H1 (cell line): Measurements from ENCODE around the gene CDRT4. TPM values are rescaled to one million over a fixed set of nuclear protein-coding genes. Genes with fewer than 3 reads are reported as not detected.

ENCODE experiments used
- CTCF ChIA-PET: fragments of 300-600 bp; sonication (Branson Sonifier 250); formaldehyde crosslinking; loops from one replicate; lab custom pipeline; 2021; ENCODE audit not compliant: partially characterized antibody; lab: Charles Lee
- POLR2A ChIA-PET: fragments of 300-600 bp; sonication (Branson Sonifier 250); formaldehyde crosslinking; loops from one replicate; lab custom pipeline; 2021; ENCODE audit warnings: inconsistent platforms; ENCODE audit not compliant: partially characterized antibody; lab: Charles Lee
- DNase-seq, 2 experiments: peaks; one replicate each; pipeline versions ENCODE4 v3.0.0 to v3.0.0-alpha.2; 2010 to 2022; ENCODE audit warnings: low spot score in 2 of 2, low read depth in 1 of 2, mixed read lengths in 1 of 2
- FAIRE-seq: peaks from 2 replicates; lab custom pipeline; 2011; peaks lifted over from hg19 to GRCh38; lab: Jason Lieb, UNC
- H2AFZ ChIP-seq: 2 replicates; pipeline ENCODE4 v1.8.1; 2012; ENCODE audit warnings: low read length, inconsistent platforms
- H2AK5ac ChIP-seq: 2 replicates; pipeline ENCODE4 v1.6.1; 2013; ENCODE audit warnings: low read depth, low read length
- H2BK120ac ChIP-seq: replicated peaks from 2 replicates; pipeline ENCODE3; 2013; ENCODE audit warnings: low read depth, low read length, inconsistent platforms
- H2BK12ac ChIP-seq: 2 replicates; pipeline ENCODE4 v1.6.1; 2013; ENCODE audit warnings: low read depth, low read length
- H2BK15ac ChIP-seq: 2 replicates; pipeline ENCODE4 v1.6.1; 2013; ENCODE audit warnings: low read length
- H2BK20ac ChIP-seq: 2 replicates; pipeline ENCODE4 v1.6.1; 2013; ENCODE audit warnings: low read length
- H2BK5ac ChIP-seq: 2 replicates; pipeline ENCODE4 v1.6.1; 2013; ENCODE audit warnings: low read depth, low read length
- H3K14ac ChIP-seq: 2 replicates; pipeline ENCODE4 v1.6.1; 2013; ENCODE audit warnings: inconsistent platforms; ENCODE audit not compliant: insufficient read length
- H3K18ac ChIP-seq: 2 replicates; pipeline ENCODE4 v1.6.1; 2013; ENCODE audit warnings: low read length; ENCODE audit errors: extremely low read depth
- H3K23ac ChIP-seq: 2 replicates; pipeline ENCODE4 v1.6.1; 2013; ENCODE audit warnings: inconsistent platforms; ENCODE audit not compliant: insufficient read length
- H3K23me2 ChIP-seq: 2 replicates; pipeline ENCODE4 v1.6.1; 2013; ENCODE audit warnings: low read depth, low read length
- H3K27ac ChIP-seq: 2 replicates; pipeline ENCODE4 v1.6.1; 2011; ENCODE audit warnings: low read depth, low read length, inconsistent platforms
- H3K27me3 ChIP-seq, 4 experiments: replicated peaks in 1 of 4; 1 replicate in 1 of 4; 2 replicates in 3 of 4; pipeline versions ENCODE4 v1.6.1 to v1.8.1; 2011 to 2013; ENCODE audit warnings: low read length in 3 of 4, mild to moderate bottlenecking in 3 of 4, inconsistent platforms in 2 of 4, mixed read lengths in 2 of 4, moderate library complexity in 1 of 4; ENCODE audit not compliant: control insufficient read depth in 3 of 4, insufficient read depth in 3 of 4; ENCODE audit errors: extremely low read depth in 1 of 4
- H3K36me3 ChIP-seq, 4 experiments: 2 replicates each; pipeline versions ENCODE4 v1.6.1 to v1.8.1; 2011 to 2013; ENCODE audit warnings: mild to moderate bottlenecking in 4 of 4, low read length in 3 of 4, moderate library complexity in 2 of 4, control low read depth in 1 of 4, inconsistent platforms in 1 of 4; ENCODE audit not compliant: insufficient read depth in 4 of 4, control insufficient read depth in 2 of 4
- H3K4ac ChIP-seq: replicated peaks from 2 replicates; pipeline ENCODE3; 2013; ENCODE audit warnings: low read length, low read depth, mixed read lengths, inconsistent platforms; ENCODE audit not compliant: insufficient read length
- H3K4me1 ChIP-seq, 4 experiments: replicated peaks in 1 of 4; 1 replicate in 1 of 4; 2 replicates in 3 of 4; pipeline versions ENCODE4 v1.6.1 to v1.8.1; 2011 to 2013; ENCODE audit warnings: low read length in 3 of 4, inconsistent platforms in 2 of 4, mixed read lengths in 1 of 4; ENCODE audit not compliant: insufficient read depth in 4 of 4, control insufficient read depth in 3 of 4
- H3K4me2 ChIP-seq, 2 experiments: 2 replicates each; pipeline versions ENCODE4 v1.6.1 to v1.8.1; 2011 to 2013; ENCODE audit warnings: low read depth in 2 of 2, low read length in 2 of 2, control low read depth in 1 of 2, inconsistent platforms in 1 of 2, mild to moderate bottlenecking in 1 of 2; ENCODE audit not compliant: insufficient read depth in 1 of 2
- H3K4me3 ChIP-seq, 4 experiments: fragments of 200-600, 300-600 bp in 1 of 4; sonication (generic), shearing (Covaris generic), sonication (Bioruptor Twin) in 1 of 4; 2 replicates each; pipeline versions ENCODE4 v1.5.1 to v1.8.1; 2011 to 2016; ENCODE audit warnings: low read length in 4 of 4, low read depth in 3 of 4, control low read depth in 2 of 4, inconsistent platforms in 2 of 4, mild to moderate bottlenecking in 2 of 4, mixed read lengths in 1 of 4, moderate library complexity in 1 of 4; ENCODE audit not compliant: insufficient read depth in 2 of 4; ENCODE audit errors: extremely low read depth in 1 of 4
- H3K56ac ChIP-seq: replicated peaks from 2 replicates; pipeline ENCODE3; 2013; ENCODE audit warnings: low read depth, mild to moderate bottlenecking, mixed read lengths, low read length, inconsistent platforms; ENCODE audit not compliant: insufficient read length
- H3K79me1 ChIP-seq: 2 replicates; pipeline ENCODE4 v1.6.1; 2013; ENCODE audit warnings: low read depth, low read length, control low read depth
- H3K79me2 ChIP-seq, 2 experiments: 2 replicates each; pipeline versions ENCODE4 v1.6.1 to v1.8.1; 2012 to 2013; ENCODE audit warnings: low read length in 2 of 2, mild to moderate bottlenecking in 2 of 2, inconsistent platforms in 1 of 2; ENCODE audit not compliant: insufficient read depth in 2 of 2, control insufficient read depth in 1 of 2
- H3K9ac ChIP-seq, 4 experiments: replicated peaks in 1 of 4; 1 replicate in 1 of 4; 2 replicates in 3 of 4; pipeline versions ENCODE4 v1.6.1 to v1.8.1; 2011 to 2013; ENCODE audit warnings: low read depth in 3 of 4, low read length in 3 of 4, control low read depth in 2 of 4, mild to moderate bottlenecking in 2 of 4, moderate library complexity in 2 of 4, inconsistent platforms in 1 of 4; ENCODE audit errors: extremely low read depth in 1 of 4
- H3K9me3 ChIP-seq, 2 experiments: 2 replicates each; pipeline versions ENCODE4 v1.6.1 to v1.8.1; 2012 to 2013; ENCODE audit warnings: mild to moderate bottlenecking in 2 of 2, moderate library complexity in 2 of 2, control low read depth in 1 of 2, inconsistent platforms in 1 of 2, low read depth in 1 of 2, low read length in 1 of 2, mixed read lengths in 1 of 2; ENCODE audit not compliant: insufficient read depth in 2 of 2
- H4K20me1 ChIP-seq, 2 experiments: replicated peaks in 1 of 2; 2 replicates each; pipeline versions ENCODE3 to v1.8.1; 2011 to 2013; ENCODE audit warnings: inconsistent platforms in 2 of 2, low read length in 2 of 2, mild to moderate bottlenecking in 1 of 2; ENCODE audit not compliant: insufficient read depth in 2 of 2, control insufficient read depth in 1 of 2
- H4K5ac ChIP-seq: 2 replicates; pipeline ENCODE4 v1.6.1; 2013; ENCODE audit warnings: low read length, low read depth, mixed read lengths, inconsistent platforms; ENCODE audit not compliant: insufficient read length
- H4K8ac ChIP-seq: 2 replicates; pipeline ENCODE4 v1.8.0; 2013; ENCODE audit warnings: mild to moderate bottlenecking, moderate library complexity, low read length, inconsistent platforms; ENCODE audit not compliant: insufficient read depth; ENCODE audit errors: extremely low read depth
- H4K91ac ChIP-seq: replicated peaks from 2 replicates; pipeline ENCODE3; 2013; ENCODE audit warnings: low read length, mixed read lengths, inconsistent platforms; ENCODE audit not compliant: insufficient read length
- BACH1 ChIP-seq: IDR thresholded peaks from 2 replicates; pipeline ENCODE4 v1.6.1; 2012; ENCODE audit warnings: low read length, improper control_type of control experiment
- CBX5 ChIP-seq: fragments of 300-800, 300-1000 bp; sonication (generic); IDR thresholded peaks from 2 replicates; pipeline ENCODE4 v1.7.1; 2016; ENCODE audit warnings: antibody characterized with exemption, low read length, low read depth
- NANOG ChIP-seq: IDR thresholded peaks from 2 replicates; pipeline ENCODE4 v1.6.1; 2011; ENCODE audit warnings: low read length, low read depth, mild to moderate bottlenecking, inconsistent platforms; ENCODE audit not compliant: insufficient read depth, poor library complexity, severe bottlenecking
- POLR2AphosphoS5 ChIP-seq: IDR thresholded peaks from 2 replicates; pipeline ENCODE4 v1.6.1; 2011; ENCODE audit warnings: low read depth, low read length
- RBBP5 ChIP-seq: IDR thresholded peaks from 2 replicates; pipeline ENCODE4 v1.7.1; 2012; ENCODE audit warnings: low read depth, mild to moderate bottlenecking, inconsistent platforms, low read length, moderate library complexity, borderline replicate concordance
- SP2 ChIP-seq: IDR thresholded peaks from 2 replicates; pipeline ENCODE4 v1.6.1; 2012; ENCODE audit warnings: mild to moderate bottlenecking, low read length, inconsistent platforms
- TCF12 ChIP-seq: IDR thresholded peaks from 2 replicates; pipeline ENCODE4 v1.6.1; 2011; ENCODE audit warnings: low read depth, mild to moderate bottlenecking, low read length
- YY1 ChIP-seq: IDR thresholded peaks from 2 replicates; pipeline ENCODE4 v1.6.1; 2011; ENCODE audit warnings: low read depth, mild to moderate bottlenecking, low read length
- WGBS, 2 experiments: shearing (Covaris generic) in 1 of 2; methylation state at CpG; one replicate each; pipeline versions ENCODE4 v1.1.6 to v1.1.7; 2013 to 2015; ENCODE audit warnings: low lambda C conversion rate in 2 of 2, mixed read lengths in 2 of 2, inconsistent platforms in 1 of 2, low coverage in 1 of 2, missing lambda C conversion rate in 1 of 2; ENCODE audit not compliant: insufficient replicate concordance in 2 of 2, insufficient coverage in 1 of 2, insufficient read length in 1 of 2; ENCODE audit errors: extremely low coverage in 1 of 2, missing lambda C conversion rate in 1 of 2; 5-methylcytosine and 5-hydroxymethylcytosine counted together
- polyA plus RNA-seq, 7 experiments: library from polyadenylated mRNA; depleted of rRNA in 3 of 7; stranded (reverse) in 5 of 7; unstranded in 2 of 7; fragments of >200 nt in 5 of 7; fragments of 200-250 nt in 2 of 7; gene quantifications; 1 replicate in 5 of 7; 2 replicates in 1 of 7; 4 replicates in 1 of 7; pipeline versions ENCODE4 v1.2.1 to v1.2.3, GENCODE V29; 2011 to 2013; ENCODE audit warnings: missing spikeins in 2 of 7, mixed read lengths in 2 of 7
- total RNA-seq: library from RNA; stranded (reverse); fragmentation: NEBNext Ultra II Directional; extraction: Animal tissue kit (Norgen Biotek cat#: 25700); gene quantifications from 2 replicates; pipeline ENCODE4 v1.2.1, GENCODE V29; 2021
- TF ChIP-seq, protein P1 (sequence below), 3 experiments: IDR thresholded peaks; 1 replicate in 2 of 3; 2 replicates in 1 of 3; pipeline versions ENCODE4 v1.5.1 to v1.6.1; 2011; ENCODE audit warnings: low read length in 3 of 3, mild to moderate bottlenecking in 3 of 3, inconsistent platforms in 2 of 3, low read depth in 1 of 3, moderate library complexity in 1 of 3; ENCODE audit not compliant: insufficient read depth in 1 of 3; ENCODE audit errors: control extremely low read depth in 1 of 3
- TF ChIP-seq, protein P2 (sequence below): IDR thresholded peaks from 2 replicates; pipeline ENCODE4 v1.6.1; 2011; ENCODE audit warnings: low read length, improper control_type of control experiment

CDRT4 gene
- total and polyA plus RNA-seq, 2 of the 8 experiments (the other 6 are each of a cell fraction or from before 2014, with no cell fraction given), result 2.6 to 5.6 TPM

GRCh38 chr17:15466131-15466530 is 1.3 kb downstream of the CDRT4 start:
- H3K14ac ChIP-seq, result no peak overlapping the region
- CTCF ChIA-PET, result interaction anchor here (1.2 to 1.3 kb wide), 2 partner anchors 30 to 205 kb away, joined by 3 to 4 read pairs; no protein-coding TSS in a partner anchor
- no peaks in the 10 kb centered on the region for H3K9me3 ChIP-seq
- peaks cover 10% of the 10 kb centered on the region for H3K23me2 ChIP-seq
- H3K18ac ChIP-seq, result no peak overlapping the region
- no peak overlapping the region for H2BK15ac ChIP-seq
- no peak overlapping the region for H2BK12ac ChIP-seq
- no peak overlapping the region for H2AK5ac ChIP-seq
- H3K9ac ChIP-seq, result no peak overlapping the region
- no peak overlapping the region for H3K4me3 ChIP-seq
- H3K36me3 ChIP-seq, result no peaks in the 10 kb centered on the region; a peak in 1 of 8 replicates
- no peak overlapping the region for H3K4ac ChIP-seq
- POLR2A ChIA-PET, result interaction anchor here (1.4 kb wide), 1 partner anchor 35 kb away, joined by 3 read pairs; no protein-coding TSS in a partner anchor
- no peak overlapping the region for H4K8ac ChIP-seq
- H2BK20ac ChIP-seq, result no peak overlapping the region
- H4K20me1 ChIP-seq, result peaks cover 0 to 10% of the 10 kb centered on the region in 2 experiments
- DNase-seq, result no peak
- H2BK5ac ChIP-seq, result peak overlapping the region; percentile 67; the same call in 1 of the 2 replicates
- H3K79me1 ChIP-seq, result peaks cover 8% of the 10 kb centered on the region; the same call in 1 of the 2 replicates
- no peak overlapping the region for H3K56ac ChIP-seq
- H2BK120ac ChIP-seq, result no peak overlapping the region
- H3K27ac ChIP-seq, result no peak overlapping the region
- H4K91ac ChIP-seq, result no peak overlapping the region
- WGBS, 2 experiments, result 89% methylated on average over 6 of the region's 6 CpGs; no CpG with 5 or more reads in 1 of the 2 experiments
- H3K79me2 ChIP-seq, result no peaks in the 10 kb centered on the region
- peaks cover 0 to 3% (median 0%) of the 10 kb centered on the region in 4 experiments; a peak in 1 of 7 replicates for H3K4me1 ChIP-seq
- H3K23ac ChIP-seq, result no peak overlapping the region
- no peak overlapping the region for H3K4me2 ChIP-seq
- H3K27me3 ChIP-seq, result 0 out of 7 replicates have a peak, but pooled peaks cover 0 to 3% (median 0%) of the 10 kb centered on the region in 4 experiments
- H2AFZ ChIP-seq, result no peak overlapping the region
- no peak overlapping the region for H4K5ac ChIP-seq
- FAIRE-seq, result no peak
- TF ChIP-seq CBX5 (no peak), SP2 (no peak), BACH1 (no peak), TCF12 (no peak), RBBP5 (no peak), YY1 (no peak), NANOG (no peak), POLR2AphosphoS5 (no peak)
- TF ChIP-seq, protein P1, sequence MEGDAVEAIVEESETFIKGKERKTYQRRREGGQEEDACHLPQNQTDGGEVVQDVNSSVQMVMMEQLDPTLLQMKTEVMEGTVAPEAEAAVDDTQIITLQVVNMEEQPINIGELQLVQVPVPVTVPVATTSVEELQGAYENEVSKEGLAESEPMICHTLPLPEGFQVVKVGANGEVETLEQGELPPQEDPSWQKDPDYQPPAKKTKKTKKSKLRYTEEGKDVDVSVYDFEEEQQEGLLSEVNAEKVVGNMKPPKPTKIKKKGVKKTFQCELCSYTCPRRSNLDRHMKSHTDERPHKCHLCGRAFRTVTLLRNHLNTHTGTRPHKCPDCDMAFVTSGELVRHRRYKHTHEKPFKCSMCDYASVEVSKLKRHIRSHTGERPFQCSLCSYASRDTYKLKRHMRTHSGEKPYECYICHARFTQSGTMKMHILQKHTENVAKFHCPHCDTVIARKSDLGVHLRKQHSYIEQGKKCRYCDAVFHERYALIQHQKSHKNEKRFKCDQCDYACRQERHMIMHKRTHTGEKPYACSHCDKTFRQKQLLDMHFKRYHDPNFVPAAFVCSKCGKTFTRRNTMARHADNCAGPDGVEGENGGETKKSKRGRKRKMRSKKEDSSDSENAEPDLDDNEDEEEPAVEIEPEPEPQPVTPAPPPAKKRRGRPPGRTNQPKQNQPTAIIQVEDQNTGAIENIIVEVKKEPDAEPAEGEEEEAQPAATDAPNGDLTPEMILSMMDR (IDR thresholded peaks at IDR 0.05; ENCODE audit: control extremely low read depth in 1 of 3, insufficient read depth in 1 of 3, low read depth in 1 of 3, low read length in 3 of 3), result no peak
- TF ChIP-seq, protein P2, sequence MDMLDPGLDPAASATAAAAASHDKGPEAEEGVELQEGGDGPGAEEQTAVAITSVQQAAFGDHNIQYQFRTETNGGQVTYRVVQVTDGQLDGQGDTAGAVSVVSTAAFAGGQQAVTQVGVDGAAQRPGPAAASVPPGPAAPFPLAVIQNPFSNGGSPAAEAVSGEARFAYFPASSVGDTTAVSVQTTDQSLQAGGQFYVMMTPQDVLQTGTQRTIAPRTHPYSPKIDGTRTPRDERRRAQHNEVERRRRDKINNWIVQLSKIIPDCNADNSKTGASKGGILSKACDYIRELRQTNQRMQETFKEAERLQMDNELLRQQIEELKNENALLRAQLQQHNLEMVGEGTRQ, result no peak
